Embryonic facial prominence (tissue), 1 donor: ENCODE results near the gene ACSL6.
"Not testable (repeated sequence)": the region's sequence is repeated elsewhere in the genome, so short reads cannot be mapped to it uniquely, and the experiment has no call there.

Experiments used
- DNase-seq: peaks from one replicate; pipeline ENCODE4 v3.0.0-alpha.2; 2016; ENCODE audit errors: extremely low spot score

Gene ACSL6

DNA sequence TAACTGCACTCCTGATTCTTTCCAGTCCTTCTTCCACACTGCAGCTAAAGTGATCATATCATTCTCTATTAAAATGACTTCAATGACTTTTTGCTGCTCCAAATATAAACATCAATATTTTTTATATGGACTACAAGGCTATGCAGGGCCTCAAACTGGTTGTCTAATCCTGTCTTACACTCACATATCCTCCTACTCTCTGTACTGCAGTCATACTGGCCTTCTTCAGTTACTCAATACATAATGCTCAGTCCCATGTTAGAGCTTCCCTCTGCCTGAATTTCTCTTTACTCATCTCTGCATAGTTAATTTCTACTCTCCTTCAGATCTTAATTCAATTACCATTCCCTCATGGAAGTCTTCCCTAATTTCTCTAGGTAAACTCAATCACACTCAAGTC, 69.4 kb downstream of the ACSL6 start:
- DNase-seq = no peak

DNA sequence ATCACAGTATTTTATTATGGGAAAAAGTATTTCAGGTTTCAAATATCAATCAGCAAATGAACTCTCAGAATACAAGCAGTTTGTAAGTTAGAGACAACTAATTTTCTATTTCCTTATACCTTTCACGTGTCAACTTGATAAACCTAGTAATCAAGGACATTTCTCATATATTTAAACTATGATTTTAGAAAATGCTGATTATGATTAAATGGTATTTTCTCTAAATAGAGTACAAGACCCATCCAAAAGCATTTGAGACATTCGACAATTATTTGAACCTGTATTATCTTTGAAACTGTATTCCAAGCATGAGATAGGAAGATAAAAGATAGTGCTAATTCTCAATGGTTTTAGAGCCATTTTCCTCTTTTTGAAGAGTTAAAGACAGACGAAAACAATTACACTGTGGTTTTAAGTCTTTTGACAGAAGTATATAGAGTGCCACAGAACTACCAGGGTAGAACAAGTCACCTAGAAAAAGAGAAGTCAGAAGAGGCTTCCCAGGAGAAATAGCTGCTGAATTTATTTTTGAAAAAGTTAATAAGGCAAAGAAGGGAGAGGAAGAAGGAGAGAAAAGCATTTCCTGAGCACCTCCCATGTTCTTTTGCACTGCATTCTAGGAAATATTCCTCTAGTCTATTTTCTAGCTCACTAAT, 71.6 kb downstream of the ACSL6 start:
- no peak for DNase-seq

DNA sequence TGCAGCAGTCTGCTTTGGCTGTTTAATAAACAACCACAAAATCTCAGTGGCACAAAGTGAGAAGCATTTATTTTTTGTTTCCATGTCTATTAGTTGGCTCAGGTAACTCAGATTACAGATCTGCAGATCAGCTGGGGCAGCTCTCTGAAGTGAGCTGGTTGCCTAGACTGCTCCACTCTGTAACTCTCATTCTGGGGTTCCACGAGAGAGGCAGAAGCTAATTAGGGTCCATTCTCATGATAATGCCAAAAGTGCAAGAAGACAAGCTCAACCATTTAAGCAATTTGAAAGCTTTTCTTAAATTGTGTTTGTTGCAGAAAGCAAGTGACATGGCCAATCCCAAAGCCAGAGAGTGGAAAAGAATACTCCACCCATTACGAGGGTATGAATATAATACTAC, 79.2 kb downstream of the ACSL6 start:
- no peak for DNase-seq

DNA sequence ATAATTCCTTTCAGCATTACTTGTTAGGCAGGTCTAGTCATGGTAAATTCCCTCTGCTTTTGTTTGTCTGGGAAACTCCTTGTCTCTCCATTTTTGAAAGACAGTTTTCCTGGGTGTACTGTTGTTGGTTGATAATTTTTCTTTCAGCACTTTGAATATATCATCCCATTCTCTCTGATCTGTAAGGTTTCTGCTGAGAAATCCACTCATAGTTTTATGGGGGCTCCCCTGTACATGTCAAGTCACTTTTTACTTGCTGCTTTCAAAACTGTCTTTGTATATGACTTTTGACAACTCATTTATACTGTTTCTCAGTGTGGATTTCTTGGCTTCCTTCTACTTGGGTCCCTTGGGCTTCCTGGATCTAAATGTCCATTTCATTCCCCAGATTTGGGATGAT, 82.5 kb downstream of the ACSL6 start:
- no peak for DNase-seq

DNA sequence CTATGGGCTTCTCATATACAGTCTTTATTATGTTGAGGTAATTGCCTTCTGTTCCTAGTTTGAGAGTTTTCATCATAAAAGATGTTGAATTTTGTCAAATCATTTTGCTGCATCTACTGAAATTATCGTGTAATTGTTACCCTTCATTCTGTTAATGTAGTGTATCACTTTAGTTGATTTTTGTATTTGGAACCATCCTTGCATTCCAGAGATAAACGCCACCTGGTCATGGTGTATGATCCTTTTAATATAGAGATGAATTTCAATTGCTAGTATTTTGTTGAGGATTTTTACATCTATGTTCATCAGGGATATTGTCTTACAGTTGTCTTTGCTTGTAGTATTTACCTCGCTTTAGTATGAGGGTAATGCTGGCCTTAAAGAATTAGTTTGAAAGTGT, 85.3 kb downstream of the ACSL6 start:
- DNase-seq = no peak

DNA sequence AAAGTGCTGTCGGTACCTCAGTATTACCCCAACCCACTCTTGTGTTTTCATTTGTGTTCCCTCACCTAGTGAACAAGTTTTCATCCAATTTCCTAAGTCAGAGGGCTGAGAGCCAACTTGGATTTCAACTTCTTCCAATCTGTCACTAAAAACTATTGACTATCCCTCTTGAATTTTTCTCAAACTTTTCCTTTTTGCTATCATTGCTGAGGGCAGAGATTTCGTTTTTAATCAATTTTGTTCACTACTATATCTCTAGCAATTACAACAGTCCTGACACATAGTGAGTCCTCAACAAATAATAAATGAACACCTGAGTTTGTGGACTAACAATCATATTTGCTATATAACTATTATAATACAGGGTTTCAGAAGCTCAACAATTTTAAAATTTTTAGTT, 95.0 kb downstream of the ACSL6 start:
- DNase-seq = no peak

DNA sequence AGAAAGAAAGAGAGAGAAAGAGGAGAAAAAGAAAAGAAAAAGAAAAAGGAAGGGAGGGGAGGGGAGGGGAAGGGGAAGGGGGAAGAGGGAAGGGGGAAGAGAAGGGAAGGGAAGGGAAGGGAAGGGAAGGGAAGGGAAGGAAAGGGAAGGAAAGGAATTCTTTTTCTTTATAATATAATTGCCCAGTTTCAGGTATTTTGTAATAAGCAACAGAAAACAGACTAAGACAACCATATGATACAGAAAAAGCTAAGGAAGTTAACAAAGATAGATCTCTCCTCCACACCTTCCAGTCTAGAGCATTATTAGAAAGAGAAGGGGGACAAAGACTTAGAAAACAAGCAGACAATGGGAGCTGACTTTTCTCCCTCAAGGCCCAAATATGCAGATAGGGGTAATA, 97.0 kb downstream of the ACSL6 start:
- no peak for DNase-seq

DNA sequence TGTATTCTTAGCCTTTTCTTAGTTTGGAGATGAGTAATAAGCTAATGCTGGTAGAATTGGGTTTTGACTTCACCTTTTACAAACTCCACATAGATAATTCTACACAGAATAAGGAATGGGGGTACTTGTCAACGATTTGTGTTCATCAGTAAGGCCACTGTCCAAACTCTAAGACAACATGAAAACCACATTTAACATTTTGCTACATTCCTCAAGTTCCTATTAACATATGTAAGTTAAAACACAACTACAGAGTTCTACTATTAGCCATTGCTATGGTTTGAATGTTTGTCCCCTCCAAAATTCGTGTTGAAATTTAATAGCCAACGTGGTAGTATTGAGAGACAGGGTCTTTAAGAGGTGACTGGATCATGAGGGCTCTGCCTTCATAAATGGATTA, 97.9 kb downstream of the ACSL6 start:
- DNase-seq = no peak

DNA sequence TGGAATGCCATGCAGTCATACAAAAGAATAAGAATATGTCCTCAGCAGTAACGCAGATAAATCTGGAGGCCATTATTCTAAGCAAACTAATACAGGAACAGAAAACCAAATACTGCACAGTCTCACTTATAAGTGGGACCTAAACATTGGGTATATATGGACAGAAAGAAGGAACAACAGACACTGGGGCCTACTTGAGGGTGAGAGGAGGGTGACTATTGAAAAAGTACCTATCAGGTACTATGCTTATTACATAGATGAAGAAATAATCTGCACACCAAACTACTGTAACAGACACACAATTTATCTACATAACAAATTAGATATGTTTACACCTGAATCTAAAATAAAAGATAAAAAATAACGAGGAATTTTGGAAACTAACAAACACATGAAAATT, 104.8 kb downstream of the ACSL6 start:
- DNase-seq = no peak

DNA sequence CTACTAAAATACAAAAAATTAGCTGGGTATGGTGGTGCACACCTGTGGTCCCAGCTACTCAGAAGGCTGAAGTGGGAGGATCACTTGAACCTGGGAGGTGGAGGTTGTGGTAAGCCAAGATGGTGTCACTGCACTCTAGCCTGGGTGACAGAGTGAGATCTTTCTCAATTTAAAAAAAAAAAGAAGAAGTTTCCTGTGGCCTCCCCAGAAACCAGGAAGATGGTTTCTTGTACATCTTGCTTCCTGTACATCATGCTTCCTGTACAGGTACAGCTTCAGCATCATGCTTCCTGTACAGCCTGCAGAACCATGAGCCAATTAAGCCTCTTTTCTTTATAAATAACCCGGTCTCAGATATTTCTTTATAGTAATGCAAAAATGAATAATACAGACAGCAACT, 109.2 kb downstream of the ACSL6 start:
- not testable (repeated sequence) for DNase-seq
